Measurements from ENCODE around the gene CDKN2A.
A peak's percentile ranks its signal among the peaks of the same experiment; 100 is the strongest.
"Not testable (repeated sequence)": the region's sequence is repeated elsewhere in the genome, so short reads cannot be mapped to it uniquely, and the experiment has no call there.

CDKN2A gene

DNA sequence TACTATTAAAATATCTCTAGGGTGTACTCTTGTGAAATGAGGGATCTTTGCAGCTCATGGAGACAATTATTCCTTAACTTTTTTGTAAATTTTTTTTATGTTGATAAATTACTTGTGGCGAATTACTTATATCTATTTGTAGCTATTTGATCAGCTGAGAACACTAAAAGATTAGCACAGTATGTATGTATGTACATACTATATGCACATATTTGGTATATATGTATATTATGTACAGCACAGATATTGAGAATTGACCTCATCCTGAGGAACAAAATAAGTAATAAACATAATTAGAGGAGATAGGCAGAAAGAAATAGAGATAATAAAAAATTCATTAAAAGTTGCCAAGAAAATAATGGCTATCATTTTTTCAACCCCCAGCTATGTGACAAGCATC lies 11.8 kb downstream of the CDKN2A start:
- DNase-seq (ENCODE audit: low spot score), result no peak

DNA sequence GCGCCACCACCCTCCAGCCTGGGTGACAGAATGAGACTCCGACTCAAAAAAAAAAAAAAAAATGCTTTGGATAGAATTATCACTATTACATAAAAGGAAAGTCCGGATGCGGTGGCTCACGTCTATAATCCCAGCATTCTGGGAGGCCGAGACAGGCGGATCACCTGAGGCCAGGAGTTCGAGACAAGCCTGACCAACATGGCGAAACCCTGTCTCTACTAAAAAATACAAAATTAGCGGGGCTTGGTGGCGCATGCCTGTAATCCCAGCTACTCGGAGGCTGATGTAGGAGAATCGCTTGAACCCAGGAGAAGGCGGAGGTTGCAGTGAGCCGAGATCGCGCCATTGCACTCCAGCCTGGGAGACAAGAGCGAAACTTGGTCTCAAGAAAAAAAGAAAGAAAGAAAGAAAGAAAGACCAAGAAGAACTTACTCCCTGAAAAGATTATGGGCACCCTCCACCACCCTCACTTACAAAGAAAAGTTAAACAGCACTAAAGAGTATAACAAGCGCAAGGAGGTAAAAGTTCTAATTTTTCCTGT lies 17.8 kb downstream of the CDKN2A start:
- DNase-seq (ENCODE audit: low spot score), result no peak

GRCh38 chr9:21974722-21975409 lies 19.3 kb downstream of the CDKN2A start:
- DNase-seq (ENCODE audit: low spot score), result peak; percentile 29

DNA sequence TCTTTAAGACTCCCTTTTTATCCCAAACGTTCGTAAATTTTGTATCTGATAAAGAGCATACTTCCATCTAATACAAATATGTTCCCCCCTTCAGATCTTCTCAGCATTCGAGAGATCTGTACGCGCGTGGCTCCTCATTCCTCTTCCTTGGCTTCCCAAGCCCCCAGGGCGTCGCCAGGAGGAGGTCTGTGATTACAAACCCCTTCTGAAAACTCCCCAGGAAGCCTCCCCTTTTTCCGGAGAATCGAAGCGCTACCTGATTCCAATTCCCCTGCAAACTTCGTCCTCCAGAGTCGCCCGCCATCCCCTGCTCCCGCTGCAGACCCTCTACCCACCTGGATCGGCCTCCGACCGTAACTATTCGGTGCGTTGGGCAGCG lies 19.9 kb downstream of the CDKN2A start:
- no peak for DNase-seq (ENCODE audit: low spot score)

GRCh38 chr9:21972361-21972760 lies 21.8 kb downstream of the CDKN2A start:
- no peak for DNase-seq (ENCODE audit: low spot score)

DNA sequence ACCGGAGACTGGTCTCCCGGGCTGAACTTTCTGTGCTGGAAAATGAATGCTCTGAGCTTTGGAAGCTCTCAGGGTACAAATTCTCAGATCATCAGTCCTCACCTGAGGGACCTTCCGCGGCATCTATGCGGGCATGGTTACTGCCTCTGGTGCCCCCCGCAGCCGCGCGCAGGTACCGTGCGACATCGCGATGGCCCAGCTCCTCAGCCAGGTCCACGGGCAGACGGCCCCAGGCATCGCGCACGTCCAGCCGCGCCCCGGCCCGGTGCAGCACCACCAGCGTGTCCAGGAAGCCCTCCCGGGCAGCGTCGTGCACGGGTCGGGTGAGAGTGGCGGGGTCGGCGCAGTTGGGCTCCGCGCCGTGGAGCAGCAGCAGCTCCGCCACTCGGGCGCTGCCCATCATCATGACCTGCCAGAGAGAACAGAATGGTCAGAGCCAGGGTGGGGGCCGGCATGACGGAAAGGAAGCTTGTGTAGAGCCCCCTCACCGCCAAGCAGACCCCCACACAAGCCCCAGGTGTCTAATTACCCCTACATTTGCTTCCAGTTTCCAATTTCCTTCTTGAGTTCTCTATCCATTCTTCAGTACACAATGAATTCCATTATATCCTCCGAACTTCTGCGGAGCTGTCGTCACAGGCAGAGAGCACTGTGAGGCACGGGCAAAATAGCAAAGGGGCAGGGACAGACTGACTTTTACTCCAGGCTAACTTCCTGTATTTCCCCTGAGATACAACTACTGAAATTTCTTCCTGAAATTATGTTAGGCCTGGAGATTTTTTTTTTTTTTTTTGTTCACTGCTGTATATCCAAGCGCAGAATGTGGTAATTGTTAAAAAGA lies 23.2 kb downstream of the CDKN2A start:
- no peak for DNase-seq (ENCODE audit: low spot score)

DNA sequence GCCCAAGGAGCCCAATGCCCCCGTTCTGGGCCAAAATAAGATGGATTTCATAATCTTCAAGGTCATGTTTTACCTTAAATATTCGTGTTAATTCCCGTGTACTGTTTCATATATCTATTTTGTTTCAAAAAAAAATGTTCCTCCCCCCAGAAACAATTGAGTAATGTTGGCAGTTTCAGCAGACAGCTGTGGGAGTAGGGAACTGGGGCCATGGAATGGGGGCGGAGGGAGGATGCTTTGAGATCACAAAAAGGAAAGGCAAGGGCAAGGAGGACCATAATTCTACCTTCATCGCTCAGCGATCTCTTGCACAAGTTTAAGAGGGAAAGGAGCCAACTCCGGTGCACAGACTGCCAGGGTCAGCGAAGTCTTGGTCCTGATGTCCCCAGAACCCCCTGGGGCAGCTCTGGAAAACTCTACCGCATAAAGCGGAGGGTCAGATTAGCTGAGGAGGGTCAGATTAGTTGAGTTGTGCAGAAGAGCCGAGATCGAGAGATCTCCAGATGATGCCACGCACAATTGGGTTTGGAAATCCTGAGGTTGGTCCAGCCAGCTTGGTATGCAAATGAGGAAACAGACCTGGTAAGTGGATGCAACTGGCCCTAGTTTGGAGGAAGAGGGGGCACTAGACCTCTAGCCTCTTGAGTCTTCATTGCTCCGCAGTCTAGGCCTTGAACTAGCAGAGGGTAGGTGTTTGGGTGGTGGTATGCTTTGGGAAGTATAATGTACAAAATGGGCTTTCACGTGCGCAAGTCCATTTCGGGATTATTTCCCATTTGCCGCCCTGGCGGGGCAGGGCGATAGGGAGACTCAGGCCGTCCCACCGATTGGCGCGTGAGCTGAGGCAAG lies 24.0 kb downstream of the CDKN2A start:
- DNase-seq (ENCODE audit: low spot score), result no peak

DNA sequence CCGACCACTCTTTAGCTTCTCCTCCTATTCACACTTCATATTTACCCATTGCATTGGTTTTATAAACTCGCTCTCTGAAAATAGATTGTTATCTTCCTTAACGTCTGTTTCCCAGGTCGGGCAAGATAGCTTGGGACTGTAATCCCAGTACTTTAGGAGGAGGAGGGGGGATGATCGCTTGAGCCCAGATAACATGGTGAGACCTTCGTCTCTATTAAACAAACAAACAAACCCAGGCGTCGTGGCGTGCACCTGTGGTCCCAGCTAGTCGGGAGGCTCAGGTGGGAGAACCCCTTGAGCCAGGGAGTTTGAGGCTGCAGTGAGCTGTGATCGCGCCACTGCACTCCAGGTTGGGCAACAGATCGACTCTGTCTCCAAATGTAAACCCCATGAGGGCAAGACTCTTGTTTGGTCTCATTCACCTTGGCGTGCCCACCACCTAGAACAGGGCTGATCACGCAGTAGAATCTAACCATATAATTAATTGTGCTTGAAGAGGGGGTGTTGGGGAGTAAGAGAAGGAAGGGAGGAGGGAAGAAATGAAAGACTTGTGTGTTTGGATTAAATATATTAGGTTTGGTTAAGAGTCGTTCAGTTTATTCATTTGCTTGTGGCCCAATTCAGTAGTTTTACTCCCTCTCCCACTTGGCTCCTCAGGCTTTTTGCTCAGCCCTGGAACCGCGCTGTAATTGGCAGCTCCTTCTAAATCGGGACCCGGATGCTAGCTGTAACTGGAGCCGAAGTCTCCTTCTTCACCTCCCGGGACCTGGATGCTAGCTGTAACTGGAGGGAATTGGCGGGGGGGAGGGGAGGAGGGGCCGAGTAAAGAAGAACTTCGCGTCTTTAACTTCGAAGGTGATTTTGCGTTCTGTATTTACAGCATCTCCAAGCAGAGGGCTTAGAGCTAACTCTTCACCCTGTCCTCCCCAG lies 24.9 kb downstream of the CDKN2A start:
- no peak for DNase-seq (ENCODE audit: low spot score)

- DNase-seq (ENCODE audit: low spot score), result no peak
Measured at GRCh38 chr9:21968331-21969010, 25.7 kb downstream of the CDKN2A start.

DNA sequence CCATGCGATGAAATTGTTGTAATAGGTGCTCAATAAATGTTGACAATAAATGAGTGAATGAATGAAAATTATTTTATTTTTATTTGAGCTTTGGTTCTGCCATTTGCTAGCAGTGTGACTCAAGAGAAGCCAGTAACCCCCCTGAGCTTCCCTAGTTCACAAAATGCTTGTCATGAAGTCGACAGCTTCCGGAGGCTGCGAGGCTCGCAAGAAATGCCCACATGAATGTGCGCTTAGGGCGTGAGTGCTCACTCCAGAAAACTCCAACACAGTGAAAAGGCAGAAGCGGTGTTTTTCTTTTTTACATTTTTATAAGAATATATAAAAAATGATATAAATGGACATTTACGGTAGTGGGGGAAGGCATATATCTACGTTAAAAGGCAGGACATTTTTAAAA lies 26.5 kb downstream of the CDKN2A start:
- DNase-seq (ENCODE audit: low spot score), result no peak

DNA sequence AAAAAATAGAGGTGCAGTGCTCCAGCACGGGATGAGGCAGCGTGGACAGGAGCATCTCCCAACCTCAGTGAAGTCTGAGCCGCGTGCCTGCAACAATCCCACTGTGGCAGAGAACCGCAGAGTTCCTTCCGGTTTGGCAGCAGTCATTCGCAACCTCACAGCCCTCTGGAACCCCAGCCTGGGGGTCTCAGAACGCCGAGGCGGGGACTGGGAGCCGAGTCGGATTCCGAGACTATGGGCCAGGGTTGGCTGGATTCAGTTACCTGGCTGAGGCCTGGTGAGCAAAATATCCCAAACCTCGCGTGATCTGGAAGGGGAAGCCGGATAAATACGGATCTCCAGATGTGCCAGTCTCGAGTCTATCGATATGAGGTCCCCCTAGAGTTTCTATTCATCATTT lies 27.0 kb downstream of the CDKN2A start:
- no peak for DNase-seq (ENCODE audit: low spot score)

DNA sequence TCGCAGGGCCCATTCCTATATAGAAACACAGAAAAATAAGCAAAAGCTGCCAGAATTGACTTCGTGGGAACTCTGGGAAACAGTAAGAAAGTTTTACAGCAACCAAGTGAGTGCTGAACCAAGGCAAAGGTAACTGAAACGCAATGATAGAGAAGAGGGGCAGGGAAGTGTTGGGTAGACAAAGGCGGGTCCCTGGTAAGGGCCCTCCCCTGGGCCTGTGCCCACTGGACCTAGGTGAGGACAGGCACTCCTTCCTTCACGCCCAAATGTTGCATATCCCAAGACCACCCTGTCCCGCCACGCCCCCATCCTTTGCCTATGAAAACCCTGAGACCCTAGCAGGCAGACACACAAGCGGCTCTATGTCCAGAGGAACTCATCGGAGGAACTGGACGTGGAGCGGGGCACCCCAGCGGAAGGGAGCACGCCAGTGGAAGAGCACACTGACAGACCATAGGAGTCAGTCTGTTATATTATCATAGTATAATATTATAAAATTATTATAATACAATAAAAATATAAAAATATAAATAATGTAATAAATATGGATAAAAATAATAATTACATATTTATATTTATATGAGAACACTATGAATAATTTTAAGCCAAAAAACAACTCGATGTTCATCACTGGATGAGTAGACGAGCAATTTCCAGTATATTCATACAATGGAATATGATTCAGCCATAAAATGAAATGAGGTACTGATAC lies 27.9 kb downstream of the CDKN2A start:
- DNase-seq (ENCODE audit: low spot score), result no peak

DNA sequence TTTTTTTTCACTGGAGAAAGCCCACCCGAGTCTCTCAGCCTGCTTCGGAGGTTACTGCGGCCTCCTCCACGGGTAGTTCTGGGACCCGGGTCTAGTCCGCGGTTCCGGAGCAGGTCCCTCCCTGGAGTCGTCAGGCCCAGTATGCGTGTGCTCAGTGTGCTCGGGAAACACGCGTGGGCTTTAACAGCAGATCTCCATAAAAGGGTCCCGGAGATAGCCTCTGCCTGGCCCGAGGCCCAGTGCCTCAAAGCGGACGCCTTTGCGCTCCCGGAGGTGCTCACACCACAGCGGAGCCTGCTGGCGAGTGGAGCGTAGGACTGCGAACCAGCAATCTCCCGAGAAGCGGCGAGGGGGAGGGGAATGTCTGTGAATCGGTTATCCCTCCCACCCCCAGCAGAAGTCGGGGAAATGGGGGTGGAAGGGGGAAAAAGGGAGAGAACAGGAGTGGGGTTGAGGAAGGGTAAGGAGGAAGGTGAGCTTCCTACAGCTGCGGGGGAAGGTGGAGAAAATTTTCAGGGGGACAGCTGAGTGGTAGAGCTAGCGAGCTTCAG lies 28.7 kb downstream of the CDKN2A start:
- DNase-seq (ENCODE audit: low spot score), result peak; percentile 17

- DNase-seq (ENCODE audit: low spot score), result peak; percentile 29
Measured at GRCh38 chr9:21964925-21965385, 29.2 kb downstream of the CDKN2A start.

- no peak for DNase-seq (ENCODE audit: low spot score)
Measured at GRCh38 chr9:21961569-21961968, 32.6 kb downstream of the CDKN2A start.

- DNase-seq (ENCODE audit: low spot score), result not testable (repeated sequence)
Measured at GRCh38 chr9:21959268-21959667, 34.9 kb downstream of the CDKN2A start.

- no peak for DNase-seq (ENCODE audit: low spot score)
Measured at GRCh38 chr9:21958833-21959232, 35.4 kb downstream of the CDKN2A start.

DNA sequence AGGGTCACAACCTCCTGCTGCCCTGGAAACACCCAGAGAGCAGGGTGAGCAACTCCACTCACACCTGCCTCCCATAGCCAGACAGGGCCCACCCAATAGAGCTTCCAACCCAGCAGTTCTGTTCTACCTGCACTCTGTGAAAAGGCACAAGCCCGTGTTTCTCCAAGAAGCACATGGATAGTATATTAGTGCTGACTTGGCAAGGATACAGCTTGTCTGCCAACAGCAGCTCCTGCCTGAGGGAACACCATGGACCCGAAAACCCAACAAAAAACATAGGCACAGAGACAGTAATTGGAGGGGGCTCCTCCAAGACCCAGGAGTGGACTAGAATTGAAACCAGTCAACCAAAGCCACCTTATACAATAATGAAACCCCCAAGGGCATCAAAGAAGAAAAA lies 48.6 kb downstream of the CDKN2A start:
- DNase-seq (ENCODE audit: low spot score), result no peak

GRCh38 chr9:21943464-21943863 lies 50.7 kb downstream of the CDKN2A start:
- DNase-seq (ENCODE audit: low spot score), result no peak

Measured in CD4-positive, alpha-beta T cell treated with Interleukin-6 at 100 ng/mL for 8 hours (primary cell).